ENCODE data around the gene GZMM. TPM values are rescaled to one million over a fixed set of nuclear protein-coding genes. Genes with fewer than 3 reads are reported as not detected.

The GZMM gene
- total and polyA plus RNA-seq, 2 of the 13 experiments (the other 11 are each of a cell fraction or from before 2014, with no cell fraction given): 0.07 TPM; not detected in 1

DNA sequence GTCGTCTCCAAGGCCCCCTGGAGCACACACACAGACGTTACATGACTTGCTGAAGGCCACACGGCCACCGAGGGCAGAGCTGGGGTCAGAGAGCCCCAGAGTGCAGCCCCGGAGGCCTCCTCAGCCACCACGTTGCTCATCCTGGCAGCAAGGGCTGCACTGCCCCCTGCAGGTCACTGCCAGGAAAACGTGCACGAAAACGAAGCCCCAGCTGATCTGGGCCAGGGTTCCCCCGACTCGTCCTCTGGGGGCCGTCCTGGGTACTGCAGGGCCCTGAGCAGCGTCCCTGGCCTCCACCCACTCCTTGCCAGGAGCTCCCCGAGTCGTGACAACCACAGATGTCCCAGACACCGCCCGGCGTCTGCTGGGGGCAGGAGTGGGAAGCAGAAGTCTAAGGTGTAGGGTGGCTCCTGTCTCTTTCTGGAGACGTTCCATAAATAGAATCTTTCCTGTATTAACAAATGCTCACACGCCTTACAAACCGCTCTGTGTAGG lies 33.2 kb upstream of the GZMM start (continued):
- TF ChIP-seq, protein P1, sequence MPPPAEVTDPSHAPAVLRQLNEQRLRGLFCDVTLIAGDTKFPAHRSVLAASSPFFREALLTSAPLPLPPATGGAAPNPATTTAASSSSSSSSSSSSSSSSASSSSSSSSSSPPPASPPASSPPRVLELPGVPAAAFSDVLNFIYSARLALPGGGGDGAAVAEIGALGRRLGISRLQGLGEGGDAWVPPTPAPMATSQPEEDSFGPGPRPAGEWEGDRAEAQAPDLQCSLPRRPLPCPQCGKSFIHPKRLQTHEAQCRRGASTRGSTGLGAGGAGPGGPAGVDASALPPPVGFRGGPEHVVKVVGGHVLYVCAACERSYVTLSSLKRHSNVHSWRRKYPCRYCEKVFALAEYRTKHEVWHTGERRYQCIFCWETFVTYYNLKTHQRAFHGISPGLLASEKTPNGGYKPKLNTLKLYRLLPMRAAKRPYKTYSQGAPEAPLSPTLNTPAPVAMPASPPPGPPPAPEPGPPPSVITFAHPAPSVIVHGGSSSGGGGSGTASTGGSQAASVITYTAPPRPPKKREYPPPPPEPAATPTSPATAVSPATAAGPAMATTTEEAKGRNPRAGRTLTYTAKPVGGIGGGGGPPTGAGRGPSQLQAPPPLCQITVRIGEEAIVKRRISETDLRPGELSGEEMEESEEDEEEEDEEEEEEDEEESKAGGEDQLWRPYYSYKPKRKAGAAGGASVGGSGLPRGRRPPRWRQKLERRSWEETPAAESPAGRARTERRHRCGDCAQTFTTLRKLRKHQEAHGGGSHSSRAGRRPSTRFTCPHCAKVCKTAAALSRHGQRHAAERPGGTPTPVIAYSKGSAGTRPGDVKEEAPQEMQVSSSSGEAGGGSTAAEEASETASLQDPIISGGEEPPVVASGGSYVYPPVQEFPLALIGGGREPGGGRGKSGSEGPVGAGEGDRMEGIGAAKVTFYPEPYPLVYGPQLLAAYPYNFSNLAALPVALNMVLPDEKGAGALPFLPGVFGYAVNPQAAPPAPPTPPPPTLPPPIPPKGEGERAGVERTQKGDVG (CRISPR knock-in tag; IDR thresholded peaks at IDR 0.05; ENCODE audit: borderline replicate concordance): peak; percentile 51; the same call in 1 of the 2 replicates
- TF ChIP-seq SAP130 (CRISPR knock-in tag; IDR thresholded peaks at IDR 0.05; ENCODE audit: low read depth) (peak; percentile 75), NONO (IDR thresholded peaks at IDR 0.05) (no peak), NONO (CRISPR knock-in tag; conservative IDR thresholded peaks at IDR 0.05) (peak; percentile 80), IRF2 (CRISPR knock-in tag; IDR thresholded peaks at IDR 0.05) (peak; percentile 88), CHD4 (IDR thresholded peaks at IDR 0.05; ENCODE audit: borderline replicate concordance, low read length) (no peak), TEAD3 (CRISPR knock-in tag; optimal IDR thresholded peaks at IDR 0.05; ENCODE audit: borderline replicate concordance) (peak; percentile 75), TP53 (CRISPR knock-in tag; conservative IDR thresholded peaks at IDR 0.05) (no peak), ZNF772 (CRISPR knock-in tag; IDR thresholded peaks at IDR 0.05) (0 out of 2 replicates have a peak, but pooled peaks have one; percentile 42), AGO2 (optimal IDR thresholded peaks at IDR 0.05; ENCODE audit: low read depth, low read length) (peak; percentile 55), ZNF205 (CRISPR knock-in tag; IDR thresholded peaks at IDR 0.05) (peak; percentile 73; the same call in 1 of the 2 replicates), NPAS2 (CRISPR knock-in tag; IDR thresholded peaks at IDR 0.05; ENCODE audit: borderline replicate concordance) (no peak)
- TF ChIP-seq, protein P2, sequence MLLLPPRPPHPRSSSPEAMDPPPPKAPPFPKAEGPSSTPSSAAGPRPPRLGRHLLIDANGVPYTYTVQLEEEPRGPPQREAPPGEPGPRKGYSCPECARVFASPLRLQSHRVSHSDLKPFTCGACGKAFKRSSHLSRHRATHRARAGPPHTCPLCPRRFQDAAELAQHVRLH (CRISPR knock-in tag; IDR thresholded peaks at IDR 0.05; ENCODE audit: borderline replicate concordance, low read depth): peak; percentile 87
- TF ChIP-seq, protein P3, sequence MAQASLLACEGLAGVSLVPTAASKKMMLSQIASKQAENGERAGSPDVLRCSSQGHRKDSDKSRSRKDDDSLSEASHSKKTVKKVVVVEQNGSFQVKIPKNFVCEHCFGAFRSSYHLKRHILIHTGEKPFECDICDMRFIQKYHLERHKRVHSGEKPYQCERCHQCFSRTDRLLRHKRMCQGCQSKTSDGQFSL (CRISPR knock-in tag; IDR thresholded peaks at IDR 0.05): peak; percentile 31; the same call in 1 of the 2 replicates
- TF ChIP-seq, protein P4, sequence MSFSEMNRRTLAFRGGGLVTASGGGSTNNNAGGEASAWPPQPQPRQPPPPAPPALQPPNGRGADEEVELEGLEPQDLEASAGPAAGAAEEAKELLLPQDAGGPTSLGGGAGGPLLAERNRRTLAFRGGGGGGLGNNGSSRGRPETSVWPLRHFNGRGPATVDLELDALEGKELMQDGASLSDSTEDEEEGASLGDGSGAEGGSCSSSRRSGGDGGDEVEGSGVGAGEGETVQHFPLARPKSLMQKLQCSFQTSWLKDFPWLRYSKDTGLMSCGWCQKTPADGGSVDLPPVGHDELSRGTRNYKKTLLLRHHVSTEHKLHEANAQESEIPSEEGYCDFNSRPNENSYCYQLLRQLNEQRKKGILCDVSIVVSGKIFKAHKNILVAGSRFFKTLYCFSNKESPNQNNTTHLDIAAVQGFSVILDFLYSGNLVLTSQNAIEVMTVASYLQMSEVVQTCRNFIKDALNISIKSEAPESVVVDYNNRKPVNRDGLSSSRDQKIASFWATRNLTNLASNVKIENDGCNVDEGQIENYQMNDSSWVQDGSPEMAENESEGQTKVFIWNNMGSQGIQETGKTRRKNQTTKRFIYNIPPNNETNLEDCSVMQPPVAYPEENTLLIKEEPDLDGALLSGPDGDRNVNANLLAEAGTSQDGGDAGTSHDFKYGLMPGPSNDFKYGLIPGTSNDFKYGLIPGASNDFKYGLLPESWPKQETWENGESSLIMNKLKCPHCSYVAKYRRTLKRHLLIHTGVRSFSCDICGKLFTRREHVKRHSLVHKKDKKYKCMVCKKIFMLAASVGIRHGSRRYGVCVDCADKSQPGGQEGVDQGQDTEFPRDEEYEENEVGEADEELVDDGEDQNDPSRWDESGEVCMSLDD (CRISPR knock-in tag; IDR thresholded peaks at IDR 0.05; ENCODE audit: borderline replicate concordance): no peak
- TF ChIP-seq, protein P5, sequence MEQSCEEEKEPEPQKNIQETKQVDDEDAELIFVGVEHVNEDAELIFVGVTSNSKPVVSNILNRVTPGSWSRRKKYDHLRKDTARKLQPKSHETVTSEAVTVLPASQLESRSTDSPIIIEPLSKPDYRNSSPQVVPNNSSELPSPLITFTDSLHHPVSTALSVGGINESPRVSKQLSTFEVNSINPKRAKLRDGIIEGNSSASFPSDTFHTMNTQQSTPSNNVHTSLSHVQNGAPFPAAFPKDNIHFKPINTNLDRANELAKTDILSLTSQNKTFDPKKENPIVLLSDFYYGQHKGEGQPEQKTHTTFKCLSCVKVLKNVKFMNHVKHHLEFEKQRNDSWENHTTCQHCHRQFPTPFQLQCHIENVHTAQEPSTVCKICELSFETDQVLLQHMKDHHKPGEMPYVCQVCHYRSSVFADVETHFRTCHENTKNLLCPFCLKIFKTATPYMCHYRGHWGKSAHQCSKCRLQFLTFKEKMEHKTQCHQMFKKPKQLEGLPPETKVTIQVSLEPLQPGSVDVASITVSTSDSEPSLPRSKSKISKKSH (CRISPR knock-in tag; IDR thresholded peaks at IDR 0.05; ENCODE audit: borderline replicate concordance): peak; percentile 47; the same call in 1 of the 2 replicates
- TF ChIP-seq, protein P6, sequence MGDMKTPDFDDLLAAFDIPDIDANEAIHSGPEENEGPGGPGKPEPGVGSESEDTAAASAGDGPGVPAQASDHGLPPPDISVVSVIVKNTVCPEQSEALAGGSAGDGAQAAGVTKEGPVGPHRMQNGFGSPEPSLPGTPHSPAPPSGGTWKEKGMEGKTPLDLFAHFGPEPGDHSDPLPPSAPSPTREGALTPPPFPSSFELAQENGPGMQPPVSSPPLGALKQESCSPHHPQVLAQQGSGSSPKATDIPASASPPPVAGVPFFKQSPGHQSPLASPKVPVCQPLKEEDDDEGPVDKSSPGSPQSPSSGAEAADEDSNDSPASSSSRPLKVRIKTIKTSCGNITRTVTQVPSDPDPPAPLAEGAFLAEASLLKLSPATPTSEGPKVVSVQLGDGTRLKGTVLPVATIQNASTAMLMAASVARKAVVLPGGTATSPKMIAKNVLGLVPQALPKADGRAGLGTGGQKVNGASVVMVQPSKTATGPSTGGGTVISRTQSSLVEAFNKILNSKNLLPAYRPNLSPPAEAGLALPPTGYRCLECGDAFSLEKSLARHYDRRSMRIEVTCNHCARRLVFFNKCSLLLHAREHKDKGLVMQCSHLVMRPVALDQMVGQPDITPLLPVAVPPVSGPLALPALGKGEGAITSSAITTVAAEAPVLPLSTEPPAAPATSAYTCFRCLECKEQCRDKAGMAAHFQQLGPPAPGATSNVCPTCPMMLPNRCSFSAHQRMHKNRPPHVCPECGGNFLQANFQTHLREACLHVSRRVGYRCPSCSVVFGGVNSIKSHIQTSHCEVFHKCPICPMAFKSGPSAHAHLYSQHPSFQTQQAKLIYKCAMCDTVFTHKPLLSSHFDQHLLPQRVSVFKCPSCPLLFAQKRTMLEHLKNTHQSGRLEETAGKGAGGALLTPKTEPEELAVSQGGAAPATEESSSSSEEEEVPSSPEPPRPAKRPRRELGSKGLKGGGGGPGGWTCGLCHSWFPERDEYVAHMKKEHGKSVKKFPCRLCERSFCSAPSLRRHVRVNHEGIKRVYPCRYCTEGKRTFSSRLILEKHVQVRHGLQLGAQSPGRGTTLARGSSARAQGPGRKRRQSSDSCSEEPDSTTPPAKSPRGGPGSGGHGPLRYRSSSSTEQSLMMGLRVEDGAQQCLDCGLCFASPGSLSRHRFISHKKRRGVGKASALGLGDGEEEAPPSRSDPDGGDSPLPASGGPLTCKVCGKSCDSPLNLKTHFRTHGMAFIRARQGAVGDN (CRISPR knock-in tag; IDR thresholded peaks at IDR 0.05): peak; percentile 83

All from HepG2 (cell line).